GM12892 (cell line): ENCODE data around the gene NOTCH2.
"Not testable (repeated sequence)": the region's sequence is repeated elsewhere in the genome, so short reads cannot be mapped to it uniquely, and the experiment has no call there.

Experiments used
- POLR2AphosphoS5 ChIP-seq: IDR thresholded peaks from 2 replicates; pipeline ENCODE4 v1.6.1; 2011; ENCODE audit warnings: low read depth, low read length, control low read depth
- TAF1 ChIP-seq: IDR thresholded peaks from 2 replicates; pipeline ENCODE4 v1.6.1; 2011; ENCODE audit warnings: low read depth, mild to moderate bottlenecking, control low read depth, low read length, borderline replicate concordance

DNA sequence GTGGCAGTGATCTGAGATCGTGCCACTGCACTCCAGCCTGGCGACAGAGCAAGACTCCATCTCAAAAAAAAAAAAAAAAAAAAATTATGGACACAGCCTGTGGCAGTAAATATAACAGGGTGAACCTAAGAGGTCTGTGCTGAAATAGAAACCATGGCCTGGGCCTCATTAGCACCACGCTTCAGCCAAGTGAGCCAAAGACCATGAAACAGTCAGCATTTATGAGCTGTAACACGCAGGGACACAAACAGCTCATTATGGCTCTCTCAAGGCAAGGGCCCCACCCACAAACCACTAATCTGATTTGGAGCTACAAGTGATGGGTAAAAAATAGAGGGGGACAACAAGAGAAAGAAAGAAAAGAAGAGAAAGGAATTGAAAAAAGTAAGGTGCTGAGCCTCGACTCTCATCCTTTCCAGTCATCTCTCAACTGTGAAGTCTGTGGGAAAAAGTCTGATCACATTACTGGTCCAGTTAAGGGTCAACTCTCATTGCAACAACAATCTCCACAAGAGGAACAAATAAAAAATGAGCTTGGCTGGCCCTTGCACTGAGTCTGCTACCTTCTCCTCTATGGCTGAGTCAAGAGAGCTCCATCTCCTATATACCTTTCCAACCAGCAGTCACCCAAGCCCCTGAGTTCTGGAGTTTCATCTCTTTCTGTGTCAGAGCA lies 93.7 kb downstream of the NOTCH2 start:
- TF ChIP-seq POLR2AphosphoS5, TAF1: not testable (repeated sequence)
